Testis (tissue), 3 donors: Measurements from ENCODE around the gene ARHGAP22. TPM values are rescaled to one million over a fixed set of nuclear protein-coding genes. Genes with fewer than 3 reads are reported as not detected.

Source experiments
- DNase-seq: peaks from one replicate; pipeline ENCODE4 v3.0.0-alpha.2; 2019
- H3K27ac ChIP-seq, 2 donors: fragments of 200-600 bp; sonication (generic); one replicate each; pipeline ENCODE4 v1.5.1; 2019
- H3K27me3 ChIP-seq: fragments of 200-600 bp; sonication (generic); one replicate; pipeline ENCODE4 v1.5.1; 2019
- H3K36me3 ChIP-seq: fragments of 200-600 bp; sonication (generic); one replicate; pipeline ENCODE4 v1.5.1; 2017; ENCODE audit warnings: low read depth; ENCODE audit errors: missing control alignments
- H3K4me1 ChIP-seq: fragments of 200-600 bp; sonication (generic); one replicate; pipeline ENCODE4 v1.5.1; 2019
- H3K4me3 ChIP-seq, 2 donors: fragments of 200-600 bp; sonication (generic); one replicate each; pipeline ENCODE4 v1.5.1; 2017 to 2019
- H3K9me3 ChIP-seq: fragments of 200-600 bp; sonication (generic); one replicate; pipeline ENCODE4 v1.5.1; 2017
- POLR2A ChIP-seq: fragments of 450-650 bp; IDR thresholded peaks from one replicate; pipeline ENCODE4 v1.6.1; 2017; ENCODE audit warnings: antibody characterized with exemption, mild to moderate bottlenecking, moderate library complexity
- WGBS, 2 donors: methylation state at CpG; one replicate each; pipeline ENCODE4 v1.1.5; 2018; 5-methylcytosine and 5-hydroxymethylcytosine counted together
- intact Hi-C: fragments of 100-400 bp; cut with DNase I; formaldehyde crosslinking; loops from one replicate; pipeline ENCODE4 v1.15.1; 2023; ENCODE audit warnings: low total_unique reads
- polyA plus RNA-seq: library from polyadenylated mRNA; stranded (reverse); fragments of 350-450 nt; fragmentation: Illumina TruSeq; extraction: RNeasy Lipid Tissue Mini Kit (QIAGEN cat#74804); gene quantifications from one replicate; pipeline ENCODE4 v1.2.3, GENCODE V29; 2014; ENCODE audit warnings: low read depth, low replicate concordance; ENCODE audit not compliant: insufficient read depth
- total RNA-seq, 2 donors: library from RNA; depleted of rRNA; stranded (reverse); fragments of >200 nt; gene quantifications; one replicate each; pipeline ENCODE4 v1.2.3, GENCODE V29; 2016
- TF ChIP-seq, protein P1 (sequence below), 3 experiments: fragments of 450-650 bp in 2 of 3; fragments of 200-600 bp in 1 of 3; sonication (generic) in 1 of 3; IDR thresholded peaks; one replicate each; pipeline ENCODE4 v1.5.1; 2016 to 2019; ENCODE audit warnings: antibody characterized with exemption in 3 of 3, mild to moderate bottlenecking in 2 of 3, moderate library complexity in 1 of 3

The ARHGAP22 gene
- total and polyA plus RNA-seq, 3 donors from 2014 or later, result 6.2 to 11.9 (median 8.8) TPM

DNA sequence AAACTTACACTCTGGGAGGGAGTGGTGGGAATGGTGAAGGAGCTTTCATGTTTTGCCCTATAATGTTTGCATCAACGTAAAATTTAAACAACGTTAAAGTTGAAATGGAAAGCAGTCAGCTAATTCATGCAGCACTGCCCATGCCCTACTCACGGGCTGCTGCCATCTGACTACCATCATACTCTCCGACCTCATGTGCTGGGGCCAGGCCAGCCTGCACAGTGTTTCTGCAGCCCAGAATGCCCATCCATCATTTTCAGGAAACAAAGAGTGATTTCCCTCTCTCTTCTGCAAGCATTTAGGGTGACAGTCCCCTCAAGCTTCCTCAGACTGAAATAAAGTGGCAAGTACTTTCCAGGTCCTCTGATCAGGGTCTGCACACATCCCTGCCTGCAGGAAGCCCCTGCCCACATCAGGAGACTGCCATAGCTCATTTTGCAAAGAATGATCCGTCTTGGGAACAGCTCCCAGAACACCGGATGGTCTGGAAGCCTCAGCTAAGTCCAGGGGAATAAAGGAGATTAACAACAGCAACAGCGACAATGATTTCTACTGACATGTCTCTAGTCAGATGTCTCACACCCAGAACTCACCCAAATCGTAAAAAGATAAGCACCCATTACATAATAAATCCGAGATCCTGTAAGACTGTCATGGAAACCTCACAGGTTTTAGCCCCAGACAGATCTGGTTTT lies 40.3 kb downstream of the ARHGAP22 start:
- no peak overlapping the region for H3K4me3 ChIP-seq
- no peaks in the 10 kb centered on the region for H3K27me3 ChIP-seq
- no peaks in the 10 kb centered on the region for H3K4me1 ChIP-seq
- intact Hi-C loops, result no loop called here
- DNase-seq, result no peak
- no peaks in the 10 kb centered on the region for H3K9me3 ChIP-seq
- no peak for TF ChIP-seq POLR2A
- TF ChIP-seq, protein P1, sequence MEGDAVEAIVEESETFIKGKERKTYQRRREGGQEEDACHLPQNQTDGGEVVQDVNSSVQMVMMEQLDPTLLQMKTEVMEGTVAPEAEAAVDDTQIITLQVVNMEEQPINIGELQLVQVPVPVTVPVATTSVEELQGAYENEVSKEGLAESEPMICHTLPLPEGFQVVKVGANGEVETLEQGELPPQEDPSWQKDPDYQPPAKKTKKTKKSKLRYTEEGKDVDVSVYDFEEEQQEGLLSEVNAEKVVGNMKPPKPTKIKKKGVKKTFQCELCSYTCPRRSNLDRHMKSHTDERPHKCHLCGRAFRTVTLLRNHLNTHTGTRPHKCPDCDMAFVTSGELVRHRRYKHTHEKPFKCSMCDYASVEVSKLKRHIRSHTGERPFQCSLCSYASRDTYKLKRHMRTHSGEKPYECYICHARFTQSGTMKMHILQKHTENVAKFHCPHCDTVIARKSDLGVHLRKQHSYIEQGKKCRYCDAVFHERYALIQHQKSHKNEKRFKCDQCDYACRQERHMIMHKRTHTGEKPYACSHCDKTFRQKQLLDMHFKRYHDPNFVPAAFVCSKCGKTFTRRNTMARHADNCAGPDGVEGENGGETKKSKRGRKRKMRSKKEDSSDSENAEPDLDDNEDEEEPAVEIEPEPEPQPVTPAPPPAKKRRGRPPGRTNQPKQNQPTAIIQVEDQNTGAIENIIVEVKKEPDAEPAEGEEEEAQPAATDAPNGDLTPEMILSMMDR (IDR thresholded peaks at IDR 0.05), result no peak
- H3K36me3 ChIP-seq, result no peaks in the 10 kb centered on the region
- no peak overlapping the region for H3K27ac ChIP-seq
- 74 to 81% methylated on average over 9 of the region's 9 CpGs for WGBS, 2 donors

DNA sequence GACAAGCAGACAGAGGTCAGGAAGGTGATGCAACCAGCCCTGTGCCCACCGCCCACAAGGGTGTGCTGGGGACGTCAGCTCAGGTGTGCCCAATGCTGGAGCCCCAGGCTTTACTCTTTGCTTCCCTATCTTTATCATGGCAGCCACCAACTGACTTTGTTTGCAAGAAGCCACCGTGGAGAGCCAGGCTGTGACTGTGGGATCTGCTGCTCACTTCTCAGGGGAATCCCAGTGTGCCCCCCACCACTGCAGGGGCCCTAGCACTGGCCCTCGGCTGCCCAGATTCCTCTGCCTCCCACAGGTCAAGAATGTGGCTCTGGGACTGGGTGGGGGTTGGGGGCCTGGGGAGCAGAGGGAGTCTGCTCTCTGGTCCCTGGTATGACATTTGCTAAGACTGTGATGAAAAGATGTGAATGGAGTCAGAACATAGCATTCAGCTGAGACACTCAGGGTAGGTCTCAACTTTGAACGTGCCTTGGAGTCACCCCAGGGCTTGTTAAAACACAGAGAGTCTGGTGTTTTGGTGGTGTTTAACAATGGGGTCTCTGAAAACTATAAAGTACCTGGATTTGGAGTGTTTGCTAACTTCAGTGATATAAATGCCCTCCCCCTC lies 47.3 kb downstream of the ARHGAP22 start:
- intact Hi-C loops, result no loop called here
- Histone ChIP-seq H3K4me1 (peaks cover 6% of the 10 kb centered on the region), H3K27me3 (no peaks in the 10 kb centered on the region), H3K36me3 (no peaks in the 10 kb centered on the region), H3K4me3 (no peak overlapping the region), H3K27ac (no peak overlapping the region), H3K9me3 (no peaks in the 10 kb centered on the region)
- 91 to 96% methylated on average over 4 to 5 of the region's 5 CpGs for WGBS, 2 donors
- TF ChIP-seq, protein P1 (IDR thresholded peaks at IDR 0.05), result no peak
- TF ChIP-seq POLR2A, result no peak
- DNase-seq, result peak; percentile 7

DNA sequence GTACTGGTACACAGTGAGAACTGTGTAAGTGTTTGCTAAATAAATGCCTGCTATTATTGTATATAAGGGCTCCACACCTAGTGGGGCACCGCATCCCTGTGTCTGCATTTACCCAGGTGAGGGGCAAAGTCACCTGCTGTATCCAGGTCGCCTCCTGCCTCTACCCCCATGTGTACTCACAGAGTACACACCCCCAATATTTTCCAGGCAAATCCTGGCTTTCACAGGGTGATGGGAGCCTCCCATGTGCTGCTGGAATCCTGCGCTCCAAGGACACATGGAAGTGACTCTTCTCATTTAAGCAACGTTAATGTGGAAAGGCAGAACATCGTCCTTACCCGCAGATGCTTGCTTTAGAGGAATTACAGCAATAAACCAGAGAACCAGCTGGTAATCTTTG lies 48.2 kb downstream of the ARHGAP22 start:
- Histone ChIP-seq H3K9me3 (no peaks in the 10 kb centered on the region), H3K4me3 (no peak overlapping the region), H3K36me3 (no peaks in the 10 kb centered on the region), H3K4me1 (peaks cover 6% of the 10 kb centered on the region), H3K27me3 (no peaks in the 10 kb centered on the region), H3K27ac (no peak overlapping the region)
- DNase-seq, result no peak
- intact Hi-C loops, result no loop called here
- TF ChIP-seq, protein P1 (IDR thresholded peaks at IDR 0.05), result no peak
- TF ChIP-seq POLR2A, result no peak
- 83% methylated on average over 6 of the region's 6 CpGs for WGBS, 2 donors

DNA sequence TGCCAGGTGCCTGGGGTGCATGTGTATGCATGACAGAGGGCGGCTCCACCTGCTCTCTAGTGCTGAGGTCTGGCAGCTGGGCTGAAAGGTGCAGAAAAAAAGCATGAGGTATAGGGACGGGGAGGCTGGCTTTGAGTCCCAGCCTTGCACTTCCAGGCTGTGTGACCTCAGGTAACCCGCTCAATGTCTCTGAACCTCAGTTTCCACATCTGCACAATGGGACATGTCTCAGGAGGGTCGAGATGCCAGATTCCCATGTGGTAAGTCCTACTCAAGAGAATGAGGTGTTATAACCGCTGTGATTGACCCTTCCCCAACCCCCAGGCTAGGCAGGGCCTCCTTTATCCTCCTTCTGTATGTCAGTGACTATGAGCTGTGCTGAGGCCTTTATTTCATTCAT lies 48.8 kb downstream of the ARHGAP22 start:
- no peaks in the 10 kb centered on the region for H3K27me3 ChIP-seq
- peak overlapping the region in 1 of 2 donors; percentile 14 for H3K27ac ChIP-seq
- WGBS, 2 donors, result 88 to 94% methylated on average over 5 of the region's 5 CpGs
- no peaks in the 10 kb centered on the region for H3K36me3 ChIP-seq
- no peak for TF ChIP-seq POLR2A
- TF ChIP-seq, protein P1 (IDR thresholded peaks at IDR 0.05), result no peak
- intact Hi-C loops, result no loop called here
- no peak for DNase-seq
- no peak overlapping the region for H3K4me3 ChIP-seq
- peaks cover 6% of the 10 kb centered on the region for H3K4me1 ChIP-seq
- H3K9me3 ChIP-seq, result no peaks in the 10 kb centered on the region
